A673 (cell line): ENCODE data around the gene GOLGA1. TPM values are rescaled to one million over a fixed set of nuclear protein-coding genes. Genes with fewer than 3 reads are reported as not detected.

Experiments
- BruUV-seq: library from RNA; stranded (reverse); fragments of 400-500 nt; replicated peaks from 2 replicates; lab custom pipeline; 2021; lab: Mats Ljungman, UMichigan
- CTCF ChIA-PET: fragments of 300-600 bp; sonication (Branson Sonifier 250); formaldehyde crosslinking; loops from one replicate; lab custom pipeline; 2022; ENCODE audit warnings: antibody characterized with exemption; lab: Charles Lee
- POLR2A ChIA-PET: fragments of 300-600 bp; sonication (Branson Sonifier 250); formaldehyde crosslinking; loops from one replicate; lab custom pipeline; 2022; ENCODE audit warnings: antibody characterized with exemption; ENCODE audit not compliant: low non-redundant PET; lab: Charles Lee
- DNase-seq: peaks from one replicate; pipeline ENCODE4 v3.0.0-alpha.2; 2015; ENCODE audit warnings: low spot score
- H3K27ac ChIP-seq: fragments of 200-600 bp; sonication (generic); 2 replicates; pipeline ENCODE4 v1.5.1; 2016; ENCODE audit warnings: mixed run types, low read depth, mild to moderate bottlenecking, mixed read lengths, antibody characterized with exemption, low read length; ENCODE audit not compliant: poor library complexity, severe bottlenecking
- H3K27me3 ChIP-seq: fragments of 200-600 bp; sonication (generic); replicated peaks from 2 replicates; pipeline ENCODE4 v1.6.1; 2017; ENCODE audit warnings: mixed run types, low read depth, mild to moderate bottlenecking, mixed read lengths, antibody characterized with exemption, low read length; ENCODE audit not compliant: insufficient read depth, poor library complexity
- H3K36me3 ChIP-seq: fragments of 200-600 bp; sonication (generic); 2 replicates; pipeline ENCODE4 v1.6.1; 2016; ENCODE audit warnings: mixed run types, mild to moderate bottlenecking, mixed read lengths, antibody characterized with exemption, low read length; ENCODE audit not compliant: insufficient read depth, poor library complexity, severe bottlenecking
- H3K4me1 ChIP-seq: fragments of 200-600 bp; sonication (generic); 2 replicates; pipeline ENCODE4 v1.6.1; 2017; ENCODE audit warnings: mixed run types, mild to moderate bottlenecking, mixed read lengths, antibody characterized with exemption, low read length; ENCODE audit not compliant: insufficient read depth, poor library complexity, severe bottlenecking
- H3K4me3 ChIP-seq: fragments of 200-600 bp; sonication (generic); 2 replicates; pipeline ENCODE4 v1.5.1; 2016; ENCODE audit warnings: low read depth, mixed run types, mild to moderate bottlenecking, mixed read lengths, low read length; ENCODE audit not compliant: poor library complexity, severe bottlenecking
- H3K9me3 ChIP-seq: fragments of 200-600 bp; sonication (generic); 2 replicates; pipeline ENCODE4 v1.6.1; 2016; ENCODE audit warnings: mixed run types, low read depth, mild to moderate bottlenecking, mixed read lengths, antibody characterized with exemption, low read length; ENCODE audit not compliant: poor library complexity, severe bottlenecking
- CTCF ChIP-seq: fragments of 300-800, 200-600 bp; sonication (generic); conservative IDR thresholded peaks from 2 replicates; pipeline ENCODE4 v1.5.1; 2017; ENCODE audit warnings: low read depth, mild to moderate bottlenecking, antibody characterized with exemption, low read length, moderate library complexity, mixed read lengths
- EZH2 ChIP-seq: fragments of 200-600 bp; sonication (generic); IDR thresholded peaks from 2 replicates; pipeline ENCODE4 v1.6.1; 2017; ENCODE audit warnings: borderline replicate concordance, low read depth, mild to moderate bottlenecking, mixed read lengths, antibody characterized with exemption, low read length; ENCODE audit not compliant: poor library complexity, severe bottlenecking
- intact Hi-C: fragments of 100-400 bp; cut with micrococcal nuclease; formaldehyde crosslinking; loops from one replicate; pipeline ENCODE4 v1.10.0; 2022; ENCODE audit not compliant: unreplicated experiment
- total RNA-seq: library from RNA; stranded (reverse); gene quantifications from 2 replicates; pipeline ENCODE4 v1.2.3, GENCODE V29; 2021

Gene GOLGA1
- total RNA-seq, 1 experiment from 2014 or later, result 21.7 TPM

- ChIA-PET POLR2A (no interaction called here), CTCF (interaction anchor here (1.5 kb wide), 1 partner anchor 59 kb away, joined by 3 read pairs; no protein-coding TSS in a partner anchor)
- no peaks in the 10 kb centered on the region for H3K9me3 ChIP-seq
- H3K4me3 ChIP-seq, result no peak overlapping the region
- TF ChIP-seq CTCF (no peak), EZH2 (no peak)
- H3K27ac ChIP-seq, result no peak overlapping the region
- intact Hi-C loops, result no loop called here
- BruUV-seq, result no TSS peak
- no peaks in the 10 kb centered on the region for H3K27me3 ChIP-seq
- no peaks in the 10 kb centered on the region for H3K36me3 ChIP-seq
- peaks cover 24% of the 10 kb centered on the region for H3K4me1 ChIP-seq
- no peak for DNase-seq
Measured at GRCh38 chr9:124830593-124830992, 110.3 kb downstream of the GOLGA1 start.

GRCh38 chr9:124829334-124829669 lies 111.6 kb downstream of the GOLGA1 start:
- BruUV-seq, result no TSS peak
- Histone ChIP-seq H3K36me3 (no peaks in the 10 kb centered on the region), H3K27ac (no peak overlapping the region), H3K9me3 (no peaks in the 10 kb centered on the region), H3K4me1 (peaks cover 12% of the 10 kb centered on the region), H3K4me3 (no peak overlapping the region), H3K27me3 (no peaks in the 10 kb centered on the region)
- ChIA-PET CTCF (interaction anchor here (1.0 to 1.5 kb wide), 3 partner anchors 11 to 58 kb away, joined by 3 to 5 read pairs (median 3); partner anchors contain the start of gene WDR38), POLR2A (no interaction called here)
- TF ChIP-seq CTCF (no peak), EZH2 (no peak)
- no peak for DNase-seq
- intact Hi-C loops, result no loop called here

GRCh38 chr9:124828489-124829333 lies 112.2 kb downstream of the GOLGA1 start:
- H3K36me3 ChIP-seq, result no peaks in the 10 kb centered on the region
- H3K4me3 ChIP-seq, result no peak overlapping the region
- H3K4me1 ChIP-seq, result peaks cover 12% of the 10 kb centered on the region
- TF ChIP-seq CTCF (no peak), EZH2 (no peak)
- intact Hi-C loops, result no loop called here
- ChIA-PET CTCF (interaction anchor here (0.6 to 1.0 kb wide), 2 partner anchors 24 to 43 kb away, joined by 3 to 6 read pairs; partner anchors contain the start of gene WDR38), POLR2A (no interaction called here)
- no peaks in the 10 kb centered on the region for H3K27me3 ChIP-seq
- no peak overlapping the region for H3K27ac ChIP-seq
- no peaks in the 10 kb centered on the region for H3K9me3 ChIP-seq
- BruUV-seq, result no TSS peak
- no peak for DNase-seq

Other genes with a start within 250 kb of the GOLGA1 start
- 5.3 and 6.8 TPM in 2 replicates for gene NR6A1, start 169.8 kb downstream of the GOLGA1 start, total RNA-seq
- 1.4 and 2.9 TPM in 2 replicates for gene OLFML2A, start 163.9 kb downstream of the GOLGA1 start, total RNA-seq
- not detected in 2 replicates for gene WDR38, start 87.6 kb downstream of the GOLGA1 start, total RNA-seq
- gene RPL35, start 79.1 kb downstream of the GOLGA1 start, total RNA-seq, result 1,564 and 1,637 TPM in 2 replicates
- 73.3 and 73.9 TPM in 2 replicates for gene ARPC5L, start 79.0 kb downstream of the GOLGA1 start, total RNA-seq
- 14.1 and 15.1 TPM in 2 replicates for gene SCAI, start 202.4 kb upstream of the GOLGA1 start, total RNA-seq
- 50.8 and 51.7 TPM in 2 replicates for gene PPP6C, start 248.7 kb upstream of the GOLGA1 start, total RNA-seq